A549 (cell line): ENCODE measurements around the gene BTG4. TPM values are rescaled to one million over a fixed set of nuclear protein-coding genes. Genes with fewer than 3 reads are reported as not detected.

ENCODE experiments used
- ATAC-seq, 2 experiments: fragments of 200-7000 bp in 1 of 2; fragments of >200 bp in 1 of 2; cut with Nextera tagmentation in 1 of 2; cut with Tn5 transposase in 1 of 2; 3 replicates each; pipeline versions ENCODE4 v1.8.0 to v1.9.1; 2018 to 2020; ENCODE audit warnings: mild to moderate bottlenecking in 1 of 2, moderate library complexity in 1 of 2
- CTCF ChIA-PET: fragments of 300-600 bp; sonication (Branson Sonifier 250); formaldehyde crosslinking; extraction: SDS; loops from one replicate; lab custom pipeline; 2021; ENCODE audit warnings: antibody characterized with exemption, inconsistent platforms; lab: Yijun Ruan, JAX
- POLR2A ChIA-PET: fragments of 350-600 bp; formaldehyde crosslinking; extraction: SDS; loops from one replicate; lab custom pipeline; 2021; ENCODE audit warnings: antibody characterized with exemption, inconsistent platforms; lab: Yijun Ruan, JAX
- DNase-seq, 2 experiments: peaks; one replicate each; pipeline versions ENCODE4 v3.0.0 to v3.0.0-alpha.2; 2011 to 2016; ENCODE audit warnings: low read depth in 1 of 2, low spot score in 1 of 2
- FAIRE-seq: peaks from 2 replicates; lab custom pipeline; 2011; peaks lifted over from hg19 to GRCh38; lab: Jason Lieb, UNC
- H3K27ac ChIP-seq, 2 experiments: fragments of >200 bp; sonication (Bioruptor Twin); formaldehyde crosslinking; 3 replicates each; pipeline ENCODE4 v1.5.1; 2016 to 2017
- H3K4me1 ChIP-seq: fragments of >200 bp; sonication (Bioruptor Twin); formaldehyde crosslinking; 3 replicates; pipeline ENCODE4 v1.6.1; 2016
- H3K4me2 ChIP-seq: fragments of >200 bp; sonication (Bioruptor Twin); formaldehyde crosslinking; 3 replicates; pipeline ENCODE4 v1.6.1; 2016
- H3K4me3 ChIP-seq: fragments of >200 bp; sonication (Bioruptor Twin); formaldehyde crosslinking; 3 replicates; pipeline ENCODE4 v1.5.1; 2016
- H3K9me3 ChIP-seq: fragments of >200 bp; sonication (Bioruptor Twin); formaldehyde crosslinking; 3 replicates; pipeline ENCODE4 v1.6.1; 2016
- ATOH8 ChIP-seq: fragments of 250-450 bp; sonication (Bioruptor Pico); IDR thresholded peaks from 2 replicates; pipeline ENCODE4 v1.5.0; 2020; ENCODE audit warnings: low read depth, mild to moderate bottlenecking, moderate library complexity
- BCL3 ChIP-seq: fragments of >200 bp; sonication (Bioruptor Twin); formaldehyde crosslinking; IDR thresholded peaks from 3 replicates; pipeline ENCODE4 v1.6.1; 2016
- CEBPB ChIP-seq, 2 experiments: fragments of >200 bp in 1 of 2; sonication (Bioruptor Twin) in 1 of 2; formaldehyde crosslinking in 1 of 2; IDR thresholded peaks; 2 replicates each; pipeline ENCODE4 v1.6.1; 2012 to 2016
- E2F6 ChIP-seq: IDR thresholded peaks from 2 replicates; pipeline ENCODE4 v1.6.1; 2012; ENCODE audit warnings: low read depth, borderline replicate concordance
- EHF ChIP-seq: fragments of 250-450 bp; sonication (Bioruptor Pico); IDR thresholded peaks from 2 replicates; pipeline ENCODE4 v1.5.0; 2020; ENCODE audit warnings: mild to moderate bottlenecking
- ELK1 ChIP-seq: fragments of 150-350 bp; IDR thresholded peaks from 2 replicates; pipeline ENCODE4 v1.6.1; 2014; ENCODE audit warnings: low read depth, mild to moderate bottlenecking, low read length
- ESRRA ChIP-seq: fragments of 150-350 bp; IDR thresholded peaks from 2 replicates; pipeline ENCODE4 v1.6.1; 2014; ENCODE audit warnings: mild to moderate bottlenecking, low read length, borderline replicate concordance
- HDAC2 ChIP-seq: fragments of 200-600 bp; sonication (generic); IDR thresholded peaks from 2 replicates; pipeline ENCODE4 v1.6.1; 2016
- HOXB5 ChIP-seq: fragments of 250-450 bp; sonication (Bioruptor Pico); IDR thresholded peaks from 2 replicates; pipeline ENCODE4 v1.5.0; 2020; ENCODE audit warnings: mild to moderate bottlenecking, moderate library complexity
- MAFK ChIP-seq: fragments of 450-650 bp; IDR thresholded peaks from 2 replicates; pipeline ENCODE4 v1.6.1; 2014; ENCODE audit not compliant: partially characterized antibody
- NFE2L2 ChIP-seq: fragments of 150-350 bp; conservative IDR thresholded peaks from 2 replicates; pipeline ENCODE4 v1.6.1; 2014; ENCODE audit warnings: low read length
- POLR2AphosphoS2 ChIP-seq: conservative IDR thresholded peaks from 2 replicates; pipeline ENCODE4 v1.6.1; 2012; ENCODE audit warnings: low read length, improper control_type of control experiment, inconsistent platforms
- RCOR1 ChIP-seq: fragments of 150-350 bp; IDR thresholded peaks from 2 replicates; pipeline ENCODE4 v1.6.1; 2014; ENCODE audit warnings: antibody characterized with exemption, low read length, low read depth
- TP53 ChIP-seq: fragments of 250-450 bp; sonication (Bioruptor Pico); IDR thresholded peaks from 2 replicates; pipeline ENCODE4 v1.5.0; 2021; ENCODE audit warnings: mild to moderate bottlenecking, moderate library complexity
- ZSCAN20 ChIP-seq: fragments of 250-450 bp; sonication (Bioruptor Pico); IDR thresholded peaks from 2 replicates; pipeline ENCODE4 v1.8.0; 2022; ENCODE audit warnings: mild to moderate bottlenecking, moderate library complexity
- WGBS: methylation state at CpG from one replicate; pipeline ENCODE4 v1.1.6; 2017; ENCODE audit errors: missing lambda C conversion rate; 5-methylcytosine and 5-hydroxymethylcytosine counted together
- polyA plus RNA-seq, 4 experiments: library from polyadenylated mRNA; depleted of rRNA in 3 of 4; stranded (reverse); fragments of >200 nt; fragmentation: RNase III in 1 of 4; extraction: RNeasy Plus Mini Kit Qiagen cat#74134 plus additional on column Dnase treatment in 1 of 4; gene quantifications; 2 replicates in 3 of 4; 3 replicates in 1 of 4; pipeline ENCODE4 v1.2.3, GENCODE V29; 2011 to 2017

The BTG4 gene
- polyA plus RNA-seq, 2 of the 4 experiments (the other 2 are of a cell fraction), result 0.23 to 0.36 TPM

- H3K4me2 ChIP-seq, result no peak overlapping the region
- H3K27ac ChIP-seq, result no peak overlapping the region
- WGBS, result 86% methylated on average over 11 of the region's 11 CpGs
- H3K4me3 ChIP-seq, result no peak overlapping the region
- no peak for TF ChIP-seq RCOR1
- no peak for TF ChIP-seq TP53 (CRISPR knock-in tag)
- no peak for TF ChIP-seq BCL3
- TF ChIP-seq, all 56 proteins: peak for 0
- Histone ChIP-seq H3K9me3 (no peaks in the 10 kb centered on the region), H3K4me1 (no peaks in the 10 kb centered on the region)
- FAIRE-seq (no peak), DNase-seq (no peak), ATAC-seq (no peak)
- POLR2A ChIA-PET, result no interaction called here
- CTCF ChIA-PET, result no interaction called here
These were observed 37.1 kb upstream of the BTG4 start for GRCh38 chr11:111549196-111549868.

- Histone ChIP-seq H3K4me2 (no peak overlapping the region), H3K4me3 (no peak overlapping the region), H3K4me1 (no peaks in the 10 kb centered on the region), H3K9me3 (no peaks in the 10 kb centered on the region), H3K27ac (no peak overlapping the region)
- POLR2A ChIA-PET, result no interaction called here
- WGBS, result 89% methylated on average over 2 of the region's 2 CpGs
- FAIRE-seq (no peak), ATAC-seq (no peak), DNase-seq (no peak)
- no peak for TF ChIP-seq MAFK
- no peak for TF ChIP-seq HOXB5
- no peak for TF ChIP-seq EHF (CRISPR knock-in tag)
- no peak for TF ChIP-seq E2F6
- no peak for TF ChIP-seq ZSCAN20
- no peak for TF ChIP-seq POLR2AphosphoS2
- TF ChIP-seq ESRRA, result no peak
- TF ChIP-seq ELK1, result no peak
- TF ChIP-seq HDAC2, result no peak
- no peak for TF ChIP-seq NFE2L2
- no peak for TF ChIP-seq CEBPB (IDR thresholded peaks at IDR 0.05)
- CTCF ChIA-PET, result no interaction called here
These were observed 36.3 kb upstream of the BTG4 start for GRCh38 chr11:111548525-111548924.

GRCh38 chr11:111542606-111543275 lies 30.6 kb upstream of the BTG4 start:
- Histone ChIP-seq H3K27ac (no peak overlapping the region), H3K4me2 (no peak overlapping the region), H3K4me3 (no peak overlapping the region), H3K9me3 (no peaks in the 10 kb centered on the region), H3K4me1 (no peaks in the 10 kb centered on the region)
- WGBS, result 88% methylated on average over 10 of the region's 10 CpGs
- ATAC-seq (no peak), DNase-seq (no peak)
- POLR2A ChIA-PET, result no interaction called here
- TF ChIP-seq ATOH8, result no peak
- no peak for TF ChIP-seq POLR2AphosphoS2
- TF ChIP-seq EHF (CRISPR knock-in tag), result no peak
- TF ChIP-seq, all 56 proteins: peak for 0
- no peak for FAIRE-seq
- CTCF ChIA-PET, result interaction anchor here (0.9 to 1.9 kb wide), 4 partner anchors 19 to 250 kb away, joined by 3 to 6 read pairs (median 4); partner anchors contain the start of gene BTG4
